Stimulated activated CD4-positive, alpha-beta T cell treated with anti-CD3 and anti-CD28 coated beads, TNF-alpha, amount 100 ng/mL, for 1 hour (primary cell): ENCODE results near the gene TMEM43.
A peak's percentile ranks its signal among the peaks of the same experiment; 100 is the strongest.

Experiments
- DNase-seq, 3 donors: peaks; one replicate each; pipeline ENCODE4 v3.0.0-alpha.2; 2020; ENCODE audit warnings: low read depth in 3 of 3, low spot score in 1 of 3

TMEM43 gene

DNA sequence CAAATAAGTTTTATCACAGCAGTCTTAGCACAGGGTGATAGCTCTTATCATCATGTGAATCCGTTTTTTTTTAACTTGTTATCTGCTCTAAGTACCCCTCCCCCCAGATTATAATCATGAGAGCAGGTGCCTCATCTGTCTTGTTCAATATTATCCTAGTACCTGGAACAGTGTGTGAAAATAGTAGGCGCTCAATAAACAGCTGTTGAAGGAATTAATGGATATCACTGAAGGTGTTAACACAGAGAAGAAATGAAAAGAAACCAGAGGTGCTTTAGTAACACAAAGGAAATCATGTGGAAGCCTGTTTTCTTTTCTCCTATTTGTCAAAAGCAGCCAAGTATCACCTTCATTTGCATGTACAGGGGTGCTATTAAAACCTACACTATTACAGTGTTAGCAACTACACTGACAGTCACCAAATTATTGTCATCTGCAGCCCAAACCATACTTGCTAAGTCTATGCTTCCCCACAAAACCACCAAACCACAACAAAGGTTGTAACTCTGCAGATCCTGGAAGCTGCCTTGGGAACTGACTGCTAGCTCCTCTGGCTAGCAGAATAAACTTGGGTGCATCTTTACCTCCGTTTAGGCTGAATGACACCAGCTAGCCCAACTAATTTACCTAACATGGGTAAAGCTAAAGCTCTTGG is 50.7 kb downstream of the TMEM43 start:
- peak in 1 of 3 donors; percentile 11 for DNase-seq

DNA sequence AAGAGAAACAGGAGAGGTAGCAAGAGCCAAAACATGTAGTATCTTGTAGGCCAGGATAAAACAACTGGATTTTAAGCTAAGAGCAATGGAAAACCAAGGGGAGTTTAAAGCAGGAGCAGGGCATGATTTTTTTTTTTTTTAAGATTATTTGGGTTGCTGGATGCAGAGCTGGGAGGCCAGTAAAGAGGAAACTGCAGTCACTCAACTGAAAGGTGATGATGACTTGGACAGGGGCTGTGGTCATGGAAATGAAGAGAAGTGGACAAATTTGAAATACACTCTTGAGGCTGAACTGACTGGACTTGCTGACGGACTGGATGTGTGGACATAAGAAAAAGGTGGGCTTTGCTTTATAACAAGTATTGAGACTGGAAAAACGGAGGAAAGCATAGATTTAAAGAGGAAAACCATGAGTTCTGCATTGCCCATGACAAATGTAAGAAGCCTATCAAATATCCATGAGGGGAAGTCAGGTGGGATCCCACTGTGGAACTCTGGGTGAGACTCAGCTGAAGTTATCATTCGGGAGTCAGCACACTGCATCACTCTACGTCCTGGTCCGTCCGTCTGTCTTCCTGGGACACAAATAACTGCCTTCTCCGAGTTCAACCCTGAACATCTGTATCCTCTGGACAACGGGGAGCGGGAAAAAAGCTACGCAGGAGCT is 52.9 kb downstream of the TMEM43 start:
- DNase-seq, result no peak

DNA sequence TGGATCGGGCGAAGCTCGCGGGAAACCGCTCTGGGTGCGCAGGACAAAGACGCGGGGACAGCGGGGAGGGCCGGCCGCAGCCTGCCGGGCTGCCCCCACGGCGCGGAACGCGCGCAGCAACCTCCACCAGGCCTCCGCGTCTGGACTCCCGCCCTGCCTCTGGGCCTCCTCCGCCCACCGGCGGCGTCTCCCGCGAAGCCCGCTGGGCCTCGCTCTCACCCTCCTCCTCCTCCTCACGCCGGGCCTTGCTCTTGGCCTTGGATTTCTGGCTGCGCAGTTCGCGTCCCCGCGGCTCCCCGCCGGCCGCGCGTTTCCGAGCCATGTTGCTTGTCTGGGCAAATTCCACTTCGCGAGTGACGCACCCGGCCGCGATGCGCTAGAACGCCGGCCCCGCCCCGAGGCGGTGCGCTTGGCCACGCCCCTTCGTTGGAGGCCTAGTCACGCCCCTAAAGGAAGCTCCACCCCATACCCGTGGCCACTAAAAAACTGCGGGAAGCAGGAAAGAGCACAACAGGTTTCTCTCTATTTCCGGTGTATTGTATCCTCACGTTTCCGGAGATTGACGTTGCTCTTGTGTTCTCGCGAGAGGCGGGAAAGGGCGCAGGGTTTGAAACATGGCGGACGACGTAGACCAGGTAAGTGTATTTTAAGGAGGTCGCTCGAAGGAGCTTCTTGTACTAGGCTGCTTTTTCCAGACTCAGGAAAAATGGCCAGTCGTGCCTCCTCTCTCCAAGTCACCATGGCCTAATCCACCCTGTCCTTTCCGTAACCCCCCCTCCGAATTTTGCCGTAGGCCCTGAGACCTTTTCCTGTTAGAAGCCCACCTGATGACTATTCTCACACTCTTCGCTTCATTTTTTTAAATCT is 53.6 kb downstream of the TMEM43 start, which contains the start of the genes LSM3 and XPC:
TSS of gene LSM3 (plus strand) at position 571 of the 867 bp plus-strand sequence. CDS start at position 615, 44 bp downstream.
TSS of gene XPC (minus strand) at position 355 of the 867 bp plus-strand sequence. CDS start at position 322, 33 bp downstream.
- DNase-seq, result peak; percentile 92 to 97 (median 95)

DNA sequence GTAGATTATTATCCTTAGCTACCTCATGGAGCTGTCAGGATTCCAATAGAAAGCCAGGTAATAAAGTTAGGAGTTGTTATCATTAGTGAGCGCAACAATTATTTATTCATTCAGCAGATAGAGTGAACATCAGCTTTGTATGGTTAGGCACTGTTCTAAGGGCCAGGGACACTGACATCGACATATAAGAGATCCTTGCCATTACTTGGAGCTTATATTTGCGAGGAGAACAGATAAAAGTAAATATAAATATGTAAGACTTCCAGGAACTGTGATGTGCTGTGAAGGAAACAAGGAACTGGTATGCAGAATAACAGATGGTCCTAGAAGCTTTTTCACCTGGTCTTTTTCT is 54.2 kb downstream of the TMEM43 start:
- no peak for DNase-seq

DNA sequence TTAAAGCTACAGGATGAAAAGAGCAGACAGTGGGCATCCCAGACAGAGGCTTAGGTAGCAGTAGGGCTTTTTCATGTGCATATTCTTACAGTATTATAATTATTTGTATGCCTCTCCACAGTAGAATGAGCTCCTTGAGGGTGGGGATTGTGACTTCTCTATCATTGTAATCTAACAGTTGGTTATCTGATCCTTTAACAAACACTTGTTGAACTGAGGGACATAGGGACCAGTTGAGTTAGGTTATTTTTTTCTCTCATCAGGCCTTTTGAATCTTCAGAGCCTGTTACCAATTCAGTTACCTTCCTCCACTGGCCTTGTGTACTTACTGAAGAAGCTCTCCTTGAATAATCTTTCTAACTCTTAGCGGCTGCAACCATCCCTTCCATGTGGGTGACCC is 54.9 kb downstream of the TMEM43 start:
- DNase-seq, result no peak

DNA sequence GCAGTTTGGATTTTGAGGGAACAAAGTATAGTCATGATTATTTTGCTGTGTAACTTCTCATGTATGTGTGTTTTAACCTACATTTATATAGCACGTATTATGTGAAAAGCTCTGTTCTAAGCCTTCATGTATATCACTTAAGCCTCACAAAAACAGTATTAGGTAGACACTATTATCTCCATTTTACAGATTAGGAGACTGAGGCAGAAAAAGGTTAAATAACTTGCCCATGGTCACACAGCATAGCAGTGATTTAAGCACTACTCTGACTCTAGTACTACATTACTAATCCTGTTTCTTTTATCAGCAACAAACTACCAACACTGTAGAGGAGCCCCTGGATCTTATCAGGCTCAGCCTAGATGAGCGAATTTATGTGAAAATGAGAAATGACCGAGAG is 56.4 kb downstream of the TMEM43 start:
- no peak for DNase-seq

DNA sequence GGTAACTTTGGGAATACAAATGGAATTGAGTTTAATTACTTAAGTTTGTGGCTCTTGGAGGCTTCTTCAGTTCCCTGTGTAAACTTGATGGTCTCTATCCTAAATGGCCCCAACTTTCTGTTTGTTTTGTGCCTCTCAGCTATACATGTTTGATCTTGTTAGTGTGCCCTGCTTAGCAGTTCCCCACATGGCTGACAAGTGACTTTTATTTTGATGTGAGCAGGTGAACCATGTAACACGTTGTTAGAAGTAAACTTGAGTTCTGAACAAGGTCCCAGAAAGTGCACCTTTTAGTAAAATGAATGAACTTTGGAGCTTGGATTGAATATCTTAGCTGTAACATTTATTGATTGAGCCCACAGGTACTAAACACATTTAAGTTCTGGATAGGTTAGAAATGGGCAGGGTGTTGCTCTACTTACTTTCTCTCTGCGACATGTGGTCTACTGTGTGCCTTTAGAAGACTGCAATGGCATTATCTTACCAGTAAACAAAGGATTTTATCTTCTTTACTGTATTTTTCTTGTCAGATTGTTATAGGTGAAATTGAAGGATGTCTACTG is 58.2 kb downstream of the TMEM43 start:
- no peak for DNase-seq

DNA sequence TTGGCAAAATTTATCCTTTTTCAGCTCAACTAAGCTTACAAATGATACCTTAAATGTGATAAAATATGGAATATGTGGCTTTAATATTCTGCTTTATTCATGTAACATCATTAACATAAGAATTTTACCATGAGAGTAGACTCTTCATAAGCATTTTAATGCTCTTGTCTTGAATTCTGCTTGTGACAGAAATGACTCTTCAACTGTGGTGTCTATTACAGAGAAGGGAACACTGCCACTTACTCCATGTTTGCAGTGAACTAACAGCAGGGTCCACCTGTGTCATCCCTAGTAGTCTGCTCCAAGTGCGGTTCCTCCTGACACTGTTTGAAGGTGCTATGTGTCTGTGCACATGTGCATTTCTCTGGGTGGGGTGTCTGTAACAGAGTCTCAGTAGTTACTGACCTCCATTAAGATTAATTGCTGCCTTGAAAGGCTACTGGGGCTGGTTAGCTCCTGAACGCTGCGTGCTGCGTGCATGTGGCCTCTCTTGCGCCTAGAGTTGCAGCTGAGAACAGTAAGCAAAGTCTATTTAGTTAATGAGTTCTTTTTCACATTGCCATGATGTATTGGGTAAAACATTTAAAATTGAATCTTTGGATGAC is 62.1 kb downstream of the TMEM43 start:
- DNase-seq, result no peak

DNA sequence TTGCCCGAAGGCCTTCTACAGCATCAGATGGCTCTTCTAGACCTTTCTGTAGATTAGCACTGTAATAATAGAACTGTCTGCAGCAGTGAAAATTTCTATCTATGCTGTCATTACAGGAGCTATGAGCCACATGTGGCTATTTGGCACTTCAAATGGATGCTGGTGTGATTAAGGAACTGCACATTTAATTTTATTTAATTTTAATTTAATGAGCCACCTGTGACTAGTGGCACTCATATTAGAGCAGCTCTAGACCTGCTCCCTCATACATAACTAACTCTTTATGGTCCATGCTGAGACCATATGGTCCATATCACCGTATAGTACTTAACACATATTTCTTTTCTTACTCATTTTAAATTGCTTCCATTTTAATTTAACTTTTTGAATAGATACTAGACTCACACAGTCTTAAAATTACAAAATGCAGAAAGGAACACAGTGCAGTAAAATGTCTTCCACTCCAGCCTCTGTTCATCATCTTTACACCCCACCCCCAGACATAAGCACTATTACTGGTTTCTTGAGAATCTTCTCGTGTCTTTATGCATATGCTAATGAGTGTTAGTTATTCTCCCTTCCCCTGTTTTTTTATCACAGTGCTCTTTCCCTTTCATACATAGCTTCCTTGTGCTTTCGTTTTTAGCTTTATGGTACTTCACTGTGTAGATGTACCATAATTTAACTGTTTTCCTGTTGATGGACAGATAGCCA is 63.3 kb downstream of the TMEM43 start:
- no peak for DNase-seq
